Fibroblast of lung (primary cell): ENCODE measurements around the gene ARID5A. TPM values are rescaled to one million over a fixed set of nuclear protein-coding genes. Genes with fewer than 3 reads are reported as not detected.

Experiments
- DNase-seq, 2 donors: peaks; one replicate each; pipeline versions ENCODE4 v3.0.0 to v3.0.0-alpha.2; 2010; ENCODE audit warnings: low read depth in 2 of 2
- H2AFZ ChIP-seq: 2 replicates; pipeline ENCODE4 v1.5.1; 2012; ENCODE audit warnings: low read length, control low read depth, inconsistent platforms
- H3K27ac ChIP-seq: 2 replicates; pipeline ENCODE4 v1.5.1; 2011; ENCODE audit warnings: low read length, control low read depth; ENCODE audit not compliant: insufficient read depth
- H3K27me3 ChIP-seq: 2 replicates; pipeline ENCODE4 v1.5.1; 2011; ENCODE audit warnings: mild to moderate bottlenecking, low read length; ENCODE audit not compliant: control insufficient read depth, insufficient read depth
- H3K36me3 ChIP-seq: 2 replicates; pipeline ENCODE4 v1.5.1; 2011; ENCODE audit warnings: low read length; ENCODE audit not compliant: control insufficient read depth, insufficient read depth
- H3K4me1 ChIP-seq: 2 replicates; pipeline ENCODE4 v1.5.1; 2011; ENCODE audit warnings: low read length; ENCODE audit not compliant: control insufficient read depth, insufficient read depth; ENCODE audit errors: extremely low read depth
- H3K4me2 ChIP-seq: 2 replicates; pipeline ENCODE4 v1.5.1; 2011; ENCODE audit warnings: low read length, control low read depth; ENCODE audit not compliant: insufficient read depth; ENCODE audit errors: extremely low read depth
- H3K4me3 ChIP-seq, 4 experiments: fragments of 200-600 bp in 1 of 4; sonication (generic) in 1 of 4; replicated peaks in 1 of 4; 2 replicates each; pipeline ENCODE4 v1.5.1; 2011 to 2016; ENCODE audit warnings: low read length in 4 of 4, low read depth in 3 of 4, mild to moderate bottlenecking in 3 of 4, control low read depth in 2 of 4, inconsistent platforms in 1 of 4, mixed read lengths in 1 of 4; ENCODE audit not compliant: insufficient read depth in 1 of 4; ENCODE audit errors: control extremely low read depth in 1 of 4
- H3K79me2 ChIP-seq: 2 replicates; pipeline ENCODE4 v1.5.1; 2012; ENCODE audit warnings: mild to moderate bottlenecking, low read length, inconsistent platforms; ENCODE audit not compliant: control insufficient read depth, insufficient read depth
- H3K9ac ChIP-seq: 2 replicates; pipeline ENCODE4 v1.5.1; 2011; ENCODE audit warnings: mild to moderate bottlenecking, low read length, control low read depth; ENCODE audit not compliant: insufficient read depth
- H3K9me3 ChIP-seq: 2 replicates; pipeline ENCODE4 v1.5.1; 2012; ENCODE audit warnings: low read depth, low read length; ENCODE audit not compliant: control insufficient read depth, insufficient read depth
- H4K20me1 ChIP-seq: 2 replicates; pipeline ENCODE4 v1.5.1; 2011; ENCODE audit warnings: low read length; ENCODE audit not compliant: control insufficient read depth, insufficient read depth; ENCODE audit errors: extremely low read depth
- EZH2 ChIP-seq: IDR thresholded peaks from 2 replicates; pipeline ENCODE4 v1.5.1; 2012; ENCODE audit warnings: low read length, control low read depth, mild to moderate bottlenecking; ENCODE audit errors: missing control alignments
- polyA plus RNA-seq, 2 donors: library from polyadenylated mRNA; depleted of rRNA in 1 of 2; stranded (reverse) in 1 of 2; unstranded in 1 of 2; fragments of >200 nt; gene quantifications; 2 replicates each; pipeline ENCODE4 v1.2.1, GENCODE V29; 2011 to 2012; ENCODE audit warnings: missing spikeins in 1 of 2
- total RNA-seq: library from RNA; depleted of rRNA; stranded (reverse); fragments of >200 nt; gene quantifications from 2 replicates; pipeline ENCODE4 v1.2.1, GENCODE V29; 2014
- TF ChIP-seq, protein P1 (sequence below), 2 donors: IDR thresholded peaks in 1 of 2; conservative IDR thresholded peaks in 1 of 2; 1 replicate in 1 of 2; 2 replicates in 1 of 2; pipeline ENCODE4 v1.5.1; 2011 to 2012; ENCODE audit warnings: low read length in 2 of 2, control low read depth in 1 of 2, inconsistent platforms in 1 of 2, low read depth in 1 of 2, mild to moderate bottlenecking in 1 of 2

The ARID5A gene
- total and polyA plus RNA-seq, 2 donors (not counting 1 experiment from before 2014, with no cell fraction given) = 5.2 to 9.7 TPM

GRCh38 chr2:96501471-96501874 lies 35.1 kb upstream of the ARID5A start:
- Histone ChIP-seq H4K20me1 (no peaks in the 10 kb centered on the region), H2AFZ (no peak overlapping the region), H3K9me3 (no peaks in the 10 kb centered on the region), H3K27ac (no peak overlapping the region), H3K27me3 (peaks cover 34% of the 10 kb centered on the region), H3K36me3 (no peaks in the 10 kb centered on the region), H3K9ac (no peak overlapping the region), H3K4me3 (no peak overlapping the region), H3K4me2 (no peak overlapping the region), H3K4me1 (no peaks in the 10 kb centered on the region), H3K79me2 (no peaks in the 10 kb centered on the region)
- TF ChIP-seq, protein P1, sequence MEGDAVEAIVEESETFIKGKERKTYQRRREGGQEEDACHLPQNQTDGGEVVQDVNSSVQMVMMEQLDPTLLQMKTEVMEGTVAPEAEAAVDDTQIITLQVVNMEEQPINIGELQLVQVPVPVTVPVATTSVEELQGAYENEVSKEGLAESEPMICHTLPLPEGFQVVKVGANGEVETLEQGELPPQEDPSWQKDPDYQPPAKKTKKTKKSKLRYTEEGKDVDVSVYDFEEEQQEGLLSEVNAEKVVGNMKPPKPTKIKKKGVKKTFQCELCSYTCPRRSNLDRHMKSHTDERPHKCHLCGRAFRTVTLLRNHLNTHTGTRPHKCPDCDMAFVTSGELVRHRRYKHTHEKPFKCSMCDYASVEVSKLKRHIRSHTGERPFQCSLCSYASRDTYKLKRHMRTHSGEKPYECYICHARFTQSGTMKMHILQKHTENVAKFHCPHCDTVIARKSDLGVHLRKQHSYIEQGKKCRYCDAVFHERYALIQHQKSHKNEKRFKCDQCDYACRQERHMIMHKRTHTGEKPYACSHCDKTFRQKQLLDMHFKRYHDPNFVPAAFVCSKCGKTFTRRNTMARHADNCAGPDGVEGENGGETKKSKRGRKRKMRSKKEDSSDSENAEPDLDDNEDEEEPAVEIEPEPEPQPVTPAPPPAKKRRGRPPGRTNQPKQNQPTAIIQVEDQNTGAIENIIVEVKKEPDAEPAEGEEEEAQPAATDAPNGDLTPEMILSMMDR (conservative IDR thresholded peaks at IDR 0.05 in 1 of 2, IDR thresholded peaks at IDR 0.05 in 1 of 2; ENCODE audit: low read depth in 1 of 2, low read length in 2 of 2) = no peak
- TF ChIP-seq EZH2 = no peak
- DNase-seq = no peak

DNA sequence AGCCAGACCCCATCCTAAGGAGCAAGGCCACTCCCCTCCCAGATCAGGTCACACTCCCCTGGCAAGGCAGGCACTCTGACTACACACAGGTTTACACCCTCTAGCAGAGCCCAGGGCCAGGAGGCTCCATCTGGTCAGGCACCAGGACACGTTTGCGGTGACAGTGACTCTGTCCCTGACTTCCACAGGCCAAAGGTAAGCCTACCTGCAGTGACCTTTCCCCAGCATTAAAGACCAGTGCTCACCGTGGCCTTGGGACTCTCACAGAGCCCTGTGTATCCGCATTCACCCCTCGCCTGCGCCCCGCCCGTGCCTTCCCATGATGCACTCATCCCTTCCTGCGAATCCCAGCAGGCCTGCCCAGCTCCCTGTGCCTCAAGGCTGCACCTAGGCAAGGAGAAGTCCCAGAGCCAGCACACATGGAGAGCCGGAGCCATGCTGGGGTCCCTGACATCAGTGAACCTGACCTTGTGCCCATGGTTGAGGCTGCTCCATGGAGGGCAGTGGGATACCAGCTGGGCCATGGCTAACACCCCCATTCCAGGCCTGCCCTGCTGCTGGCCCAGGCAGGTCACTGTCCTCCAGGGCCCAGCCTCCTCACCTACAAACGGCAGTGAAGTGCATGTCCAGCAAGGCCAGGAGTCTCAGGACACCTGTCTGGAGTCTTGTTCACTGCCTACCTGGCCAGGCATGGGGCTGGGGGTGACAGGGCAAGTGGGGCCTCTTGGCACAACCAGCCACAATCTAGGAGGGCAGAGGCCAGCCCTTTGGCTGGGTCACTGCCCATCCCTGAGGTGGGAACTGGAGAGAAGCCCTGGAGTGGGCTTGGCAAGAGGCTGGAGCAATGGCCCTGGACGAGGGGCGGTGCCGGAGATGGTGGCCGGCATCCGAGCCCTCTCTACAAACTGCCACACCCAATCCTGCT lies 34.4 kb upstream of the ARID5A start:
- Histone ChIP-seq H3K4me1 (no peaks in the 10 kb centered on the region), H3K4me3 (no peak overlapping the region), H3K79me2 (no peaks in the 10 kb centered on the region), H3K9me3 (no peaks in the 10 kb centered on the region), H3K27me3 (peaks cover 28% of the 10 kb centered on the region), H3K36me3 (no peaks in the 10 kb centered on the region), H3K27ac (no peak overlapping the region), H4K20me1 (no peaks in the 10 kb centered on the region), H2AFZ (no peak overlapping the region), H3K9ac (no peak overlapping the region), H3K4me2 (no peak overlapping the region)
- no peak for TF ChIP-seq EZH2
- TF ChIP-seq, protein P1 (conservative IDR thresholded peaks at IDR 0.05 in 1 of 2, IDR thresholded peaks at IDR 0.05 in 1 of 2; ENCODE audit: low read depth in 1 of 2, low read length in 2 of 2) = no peak
- DNase-seq = no peak

- H3K4me3 ChIP-seq = no peak overlapping the region
- H3K9me3 ChIP-seq = no peaks in the 10 kb centered on the region
- H3K4me2 ChIP-seq = no peak overlapping the region
- peaks cover 21% of the 10 kb centered on the region for H3K27me3 ChIP-seq
- DNase-seq = no peak
- TF ChIP-seq, protein P1 (conservative IDR thresholded peaks at IDR 0.05 in 1 of 2, IDR thresholded peaks at IDR 0.05 in 1 of 2; ENCODE audit: low read depth in 1 of 2, low read length in 2 of 2) = no peak
- no peak for TF ChIP-seq EZH2
- H2AFZ ChIP-seq = no peak overlapping the region
- H4K20me1 ChIP-seq = no peaks in the 10 kb centered on the region
- no peak overlapping the region for H3K9ac ChIP-seq
- H3K36me3 ChIP-seq = no peaks in the 10 kb centered on the region
- H3K4me1 ChIP-seq = peaks cover 3% of the 10 kb centered on the region
- no peak overlapping the region for H3K27ac ChIP-seq
- no peaks in the 10 kb centered on the region for H3K79me2 ChIP-seq
Observed at GRCh38 chr2:96502891-96503636, 33.5 kb upstream of the ARID5A start.
